A673 (cell line): ENCODE results near the gene UAP1. TPM values are rescaled to one million over a fixed set of nuclear protein-coding genes. Genes with fewer than 3 reads are reported as not detected.

Source experiments
- BruUV-seq: library from RNA; stranded (reverse); fragments of 400-500 nt; replicated peaks from 2 replicates; lab custom pipeline; 2021; lab: Mats Ljungman, UMichigan
- CTCF ChIA-PET: fragments of 300-600 bp; sonication (Branson Sonifier 250); formaldehyde crosslinking; loops from one replicate; lab custom pipeline; 2022; ENCODE audit warnings: antibody characterized with exemption; lab: Charles Lee
- POLR2A ChIA-PET: fragments of 300-600 bp; sonication (Branson Sonifier 250); formaldehyde crosslinking; loops from one replicate; lab custom pipeline; 2022; ENCODE audit warnings: antibody characterized with exemption; ENCODE audit not compliant: low non-redundant PET; lab: Charles Lee
- DNase-seq: peaks from one replicate; pipeline ENCODE4 v3.0.0-alpha.2; 2015; ENCODE audit warnings: low spot score
- H3K27ac ChIP-seq: fragments of 200-600 bp; sonication (generic); 2 replicates; pipeline ENCODE4 v1.5.1; 2016; ENCODE audit warnings: mixed run types, low read depth, mild to moderate bottlenecking, mixed read lengths, antibody characterized with exemption, low read length; ENCODE audit not compliant: poor library complexity, severe bottlenecking
- H3K27me3 ChIP-seq: fragments of 200-600 bp; sonication (generic); replicated peaks from 2 replicates; pipeline ENCODE4 v1.6.1; 2017; ENCODE audit warnings: mixed run types, low read depth, mild to moderate bottlenecking, mixed read lengths, antibody characterized with exemption, low read length; ENCODE audit not compliant: insufficient read depth, poor library complexity
- H3K36me3 ChIP-seq: fragments of 200-600 bp; sonication (generic); 2 replicates; pipeline ENCODE4 v1.6.1; 2016; ENCODE audit warnings: mixed run types, mild to moderate bottlenecking, mixed read lengths, antibody characterized with exemption, low read length; ENCODE audit not compliant: insufficient read depth, poor library complexity, severe bottlenecking
- H3K4me1 ChIP-seq: fragments of 200-600 bp; sonication (generic); 2 replicates; pipeline ENCODE4 v1.6.1; 2017; ENCODE audit warnings: mixed run types, mild to moderate bottlenecking, mixed read lengths, antibody characterized with exemption, low read length; ENCODE audit not compliant: insufficient read depth, poor library complexity, severe bottlenecking
- H3K4me3 ChIP-seq: fragments of 200-600 bp; sonication (generic); 2 replicates; pipeline ENCODE4 v1.5.1; 2016; ENCODE audit warnings: low read depth, mixed run types, mild to moderate bottlenecking, mixed read lengths, low read length; ENCODE audit not compliant: poor library complexity, severe bottlenecking
- H3K9me3 ChIP-seq: fragments of 200-600 bp; sonication (generic); 2 replicates; pipeline ENCODE4 v1.6.1; 2016; ENCODE audit warnings: mixed run types, low read depth, mild to moderate bottlenecking, mixed read lengths, antibody characterized with exemption, low read length; ENCODE audit not compliant: poor library complexity, severe bottlenecking
- CTCF ChIP-seq: fragments of 300-800, 200-600 bp; sonication (generic); conservative IDR thresholded peaks from 2 replicates; pipeline ENCODE4 v1.5.1; 2017; ENCODE audit warnings: low read depth, mild to moderate bottlenecking, antibody characterized with exemption, low read length, moderate library complexity, mixed read lengths
- EZH2 ChIP-seq: fragments of 200-600 bp; sonication (generic); IDR thresholded peaks from 2 replicates; pipeline ENCODE4 v1.6.1; 2017; ENCODE audit warnings: borderline replicate concordance, low read depth, mild to moderate bottlenecking, mixed read lengths, antibody characterized with exemption, low read length; ENCODE audit not compliant: poor library complexity, severe bottlenecking
- intact Hi-C: fragments of 100-400 bp; cut with micrococcal nuclease; formaldehyde crosslinking; loops from one replicate; pipeline ENCODE4 v1.10.0; 2022; ENCODE audit not compliant: unreplicated experiment
- total RNA-seq: library from RNA; stranded (reverse); gene quantifications from 2 replicates; pipeline ENCODE4 v1.2.3, GENCODE V29; 2021

Gene UAP1
- total RNA-seq, 1 experiment from 2014 or later: 152 TPM

GRCh38 chr1:162565460-162565859 is 3.9 kb downstream of the UAP1 start:
- BruUV-seq: no TSS peak
- ChIA-PET POLR2A (interaction anchor here (0.6 kb wide), 1 partner anchor 163 kb away, joined by 3 read pairs; no protein-coding TSS in a partner anchor), CTCF (no interaction called here)
- intact Hi-C loops: no loop called here
- H3K9me3 ChIP-seq: no peaks in the 10 kb centered on the region
- H3K36me3 ChIP-seq: peaks cover 44% of the 10 kb centered on the region
- peaks cover 36% of the 10 kb centered on the region for H3K4me1 ChIP-seq
- H3K27me3 ChIP-seq: no peaks in the 10 kb centered on the region
- DNase-seq: no peak
- H3K27ac ChIP-seq: no peak overlapping the region
- TF ChIP-seq CTCF (no peak), EZH2 (no peak)
- H3K4me3 ChIP-seq: no peak overlapping the region

GRCh38 chr1:162566870-162567269 is 5.3 kb downstream of the UAP1 start:
- intact Hi-C loops: no loop called here
- Histone ChIP-seq H3K36me3 (peaks cover 49% of the 10 kb centered on the region), H3K27ac (peak overlapping the region; percentile 12), H3K4me1 (peaks cover 31% of the 10 kb centered on the region), H3K27me3 (no peaks in the 10 kb centered on the region), H3K4me3 (no peak overlapping the region), H3K9me3 (no peaks in the 10 kb centered on the region)
- ChIA-PET CTCF (no interaction called here), POLR2A (no interaction called here)
- BruUV-seq: no TSS peak
- TF ChIP-seq EZH2 (no peak), CTCF (no peak)
- DNase-seq: no peak

GRCh38 chr1:162568802-162569201 is 7.3 kb downstream of the UAP1 start:
- no peak overlapping the region for H3K4me3 ChIP-seq
- no peak for DNase-seq
- BruUV-seq: no TSS peak
- TF ChIP-seq EZH2 (no peak), CTCF (no peak)
- intact Hi-C loops: no loop called here
- POLR2A ChIA-PET: no interaction called here
- peaks cover 56% of the 10 kb centered on the region for H3K36me3 ChIP-seq
- no peak overlapping the region for H3K27ac ChIP-seq
- H3K27me3 ChIP-seq: no peaks in the 10 kb centered on the region
- H3K4me1 ChIP-seq: peaks cover 31% of the 10 kb centered on the region
- CTCF ChIA-PET: no interaction called here
- no peaks in the 10 kb centered on the region for H3K9me3 ChIP-seq
